AG10803 (cell line): ENCODE data around the gene GPR146.

Experiments
- DNase-seq: peaks from one replicate; pipeline ENCODE4 v3.0.0; 2010; ENCODE audit warnings: low read depth
- H3K4me3 ChIP-seq: 2 replicates; pipeline ENCODE4 v1.5.1; 2011; ENCODE audit warnings: mild to moderate bottlenecking, low read length, control low read depth
- CTCF ChIP-seq: conservative IDR thresholded peaks from 2 replicates; pipeline ENCODE4 v1.5.1; 2011; ENCODE audit warnings: mild to moderate bottlenecking, low read length, control low read depth, inconsistent platforms

Gene GPR146

GRCh38 chr7:1062296-1063294 lies 18.2 kb downstream of the GPR146 start:
- H3K4me3 ChIP-seq = no peak overlapping the region
- TF ChIP-seq CTCF = no peak
- DNase-seq = no peak

- DNase-seq = no peak
- no peak for TF ChIP-seq CTCF
- no peak overlapping the region for H3K4me3 ChIP-seq
Observed at GRCh38 chr7:1063361-1063760, 19.0 kb downstream of the GPR146 start.

GRCh38 chr7:1064581-1064980 lies 20.2 kb downstream of the GPR146 start:
- no peak for DNase-seq
- no peak overlapping the region for H3K4me3 ChIP-seq
- TF ChIP-seq CTCF = no peak

- no peak for DNase-seq
- H3K4me3 ChIP-seq = no peak overlapping the region
- no peak for TF ChIP-seq CTCF
Observed at GRCh38 chr7:1065263-1065584, 20.9 kb downstream of the GPR146 start.

GRCh38 chr7:1065585-1066241 lies 21.4 kb downstream of the GPR146 start:
- TF ChIP-seq CTCF = peak; percentile 74
- peak; percentile 62 for DNase-seq
- no peak overlapping the region for H3K4me3 ChIP-seq

- no peak overlapping the region for H3K4me3 ChIP-seq
- DNase-seq = no peak
Observed at GRCh38 chr7:1066242-1066588, 21.9 kb downstream of the GPR146 start.

More at GRCh38 chr7:1066242-1066588, 21.9 kb downstream of the GPR146 start:
- TF ChIP-seq CTCF = no peak
